ENCODE data around the gene MSRB3. TPM values are rescaled to one million over a fixed set of nuclear protein-coding genes. Genes with fewer than 3 reads are reported as not detected.
A peak's percentile ranks its signal among the peaks of the same experiment; 100 is the strongest.

The MSRB3 gene
- polyA plus RNA-seq, 1 donor (not counting 4 experiments of a cell fraction or from before 2014, with no cell fraction given), result 12.3 TPM

DNA sequence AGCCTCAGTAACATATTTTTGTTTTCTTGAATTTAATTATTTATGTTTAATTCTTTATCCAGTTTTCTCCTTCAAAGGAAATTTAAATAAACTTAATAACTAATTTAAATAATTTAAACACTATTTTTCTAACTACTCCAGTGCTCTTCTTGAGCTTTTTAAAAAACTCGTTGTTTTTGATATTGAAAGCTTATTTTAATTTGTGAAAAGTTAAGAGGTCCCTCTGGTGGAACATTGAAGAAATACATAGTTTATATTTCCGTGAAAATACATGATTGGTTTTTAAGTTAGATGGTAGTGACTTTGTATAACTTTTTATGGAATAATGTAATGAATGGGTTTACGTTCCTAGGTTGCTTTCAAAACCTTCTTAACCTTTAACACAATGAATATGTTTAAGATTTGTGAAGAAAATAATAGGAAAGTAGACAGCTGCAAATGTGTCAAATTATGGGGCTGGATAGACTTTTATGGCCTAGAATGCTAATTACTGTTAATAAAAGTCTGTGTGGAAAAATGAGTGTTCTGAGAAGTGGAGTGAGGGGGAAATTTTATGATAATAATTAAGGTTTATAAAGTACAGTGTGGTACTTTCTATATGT, 45.9 kb upstream of the MSRB3 start:
- Histone ChIP-seq H3K79me2 (ENCODE audit: control insufficient read depth, insufficient read depth, low read length) (peaks cover 10% of the 10 kb centered on the region), H3K9me3 (ENCODE audit: control insufficient read depth, low read depth, low read length) (no peaks in the 10 kb centered on the region), H3K4me1 (ENCODE audit: control insufficient read depth, extremely low read depth, insufficient read depth, low read length) (peaks cover 3% of the 10 kb centered on the region), H4K20me1 (ENCODE audit: control insufficient read depth, extremely low read depth, insufficient read depth, low read length) (no peaks in the 10 kb centered on the region), H3K9ac (ENCODE audit: control insufficient read depth, extremely low read depth, insufficient read depth, low read length) (no peak overlapping the region), H3K36me3 (ENCODE audit: control insufficient read depth in 2 of 2, extremely low read depth in 1 of 2, insufficient read depth in 2 of 2, low read length in 2 of 2) (no peaks in the 10 kb centered on the region), H2AFZ (ENCODE audit: control insufficient read depth, low read length) (no peak overlapping the region), H3K27me3 (ENCODE audit: control insufficient read depth, extremely low read depth, insufficient read depth, low read length) (no peaks in the 10 kb centered on the region), H3K9me1 (ENCODE audit: control insufficient read depth, extremely low read depth, insufficient read depth, low read length) (no peaks in the 10 kb centered on the region), H3K27ac (ENCODE audit: control insufficient read depth, insufficient read depth, low read length) (no peak overlapping the region), H3K4me3 (ENCODE audit: control insufficient read depth in 2 of 3, extremely low read depth in 1 of 3, insufficient read depth in 2 of 3, low read depth in 1 of 3, low read length in 3 of 3) (no peak overlapping the region), H3K4me2 (ENCODE audit: control insufficient read depth, extremely low read depth, insufficient read depth, low read depth, low read length) (no peak overlapping the region)
- TF ChIP-seq, protein P1, sequence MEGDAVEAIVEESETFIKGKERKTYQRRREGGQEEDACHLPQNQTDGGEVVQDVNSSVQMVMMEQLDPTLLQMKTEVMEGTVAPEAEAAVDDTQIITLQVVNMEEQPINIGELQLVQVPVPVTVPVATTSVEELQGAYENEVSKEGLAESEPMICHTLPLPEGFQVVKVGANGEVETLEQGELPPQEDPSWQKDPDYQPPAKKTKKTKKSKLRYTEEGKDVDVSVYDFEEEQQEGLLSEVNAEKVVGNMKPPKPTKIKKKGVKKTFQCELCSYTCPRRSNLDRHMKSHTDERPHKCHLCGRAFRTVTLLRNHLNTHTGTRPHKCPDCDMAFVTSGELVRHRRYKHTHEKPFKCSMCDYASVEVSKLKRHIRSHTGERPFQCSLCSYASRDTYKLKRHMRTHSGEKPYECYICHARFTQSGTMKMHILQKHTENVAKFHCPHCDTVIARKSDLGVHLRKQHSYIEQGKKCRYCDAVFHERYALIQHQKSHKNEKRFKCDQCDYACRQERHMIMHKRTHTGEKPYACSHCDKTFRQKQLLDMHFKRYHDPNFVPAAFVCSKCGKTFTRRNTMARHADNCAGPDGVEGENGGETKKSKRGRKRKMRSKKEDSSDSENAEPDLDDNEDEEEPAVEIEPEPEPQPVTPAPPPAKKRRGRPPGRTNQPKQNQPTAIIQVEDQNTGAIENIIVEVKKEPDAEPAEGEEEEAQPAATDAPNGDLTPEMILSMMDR (optimal IDR thresholded peaks at IDR 0.05 in 1 of 3, IDR thresholded peaks at IDR 0.05 in 1 of 3, conservative IDR thresholded peaks at IDR 0.05 in 1 of 3; ENCODE audit: extremely low read depth in 1 of 3, insufficient read depth in 2 of 3, low read length in 3 of 3), result peak in 1 of 3 experiments; percentile 12
- no peak for TF ChIP-seq EZH2 (IDR thresholded peaks at IDR 0.05; ENCODE audit: low read length)
- DNase-seq (ENCODE audit: low read depth, low spot score), result no peak
- dilution Hi-C loops (cut with MboI; ENCODE audit: extremely low pct_ligation_motif_present, low sequenced_read_pairs), result no loop called here
- FAIRE-seq, result no peak

DNA sequence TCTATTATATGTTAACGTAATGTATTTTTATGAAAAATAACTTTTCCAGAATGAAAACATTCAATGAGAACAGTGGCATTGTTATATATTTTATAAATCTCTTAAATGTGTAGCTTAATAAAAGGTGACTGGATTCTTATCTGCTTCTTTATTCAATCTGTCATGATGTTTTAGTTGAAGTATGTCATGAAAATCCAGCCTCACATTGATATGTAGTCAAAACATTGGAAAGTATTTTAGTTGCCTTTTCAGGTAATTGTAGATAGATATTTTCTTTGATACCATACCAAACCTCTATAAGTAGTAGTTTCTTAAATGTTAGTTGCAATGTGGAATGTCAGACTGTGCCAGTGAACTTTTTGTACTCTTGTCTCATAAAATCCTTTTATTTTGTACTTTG, 41.3 kb upstream of the MSRB3 start:
- H3K27ac ChIP-seq (ENCODE audit: control insufficient read depth, insufficient read depth, low read length), result no peak overlapping the region
- peaks cover 0 to 2% of the 10 kb centered on the region in 2 experiments for H3K36me3 ChIP-seq (ENCODE audit: control insufficient read depth in 2 of 2, extremely low read depth in 1 of 2, insufficient read depth in 2 of 2, low read length in 2 of 2)
- no peaks in the 10 kb centered on the region for H3K9me1 ChIP-seq (ENCODE audit: control insufficient read depth, extremely low read depth, insufficient read depth, low read length)
- peaks cover 6% of the 10 kb centered on the region for H3K79me2 ChIP-seq (ENCODE audit: control insufficient read depth, insufficient read depth, low read length)
- H3K27me3 ChIP-seq (ENCODE audit: control insufficient read depth, extremely low read depth, insufficient read depth, low read length), result no peaks in the 10 kb centered on the region
- dilution Hi-C loops (cut with MboI; ENCODE audit: extremely low pct_ligation_motif_present, low sequenced_read_pairs), result no loop called here
- H2AFZ ChIP-seq (ENCODE audit: control insufficient read depth, low read length), result no peak overlapping the region
- no peak for FAIRE-seq
- no peak overlapping the region for H3K4me2 ChIP-seq (ENCODE audit: control insufficient read depth, extremely low read depth, insufficient read depth, low read depth, low read length)
- H4K20me1 ChIP-seq (ENCODE audit: control insufficient read depth, extremely low read depth, insufficient read depth, low read length), result no peaks in the 10 kb centered on the region
- TF ChIP-seq EZH2 (IDR thresholded peaks at IDR 0.05; ENCODE audit: low read length), result no peak
- TF ChIP-seq, protein P1 (optimal IDR thresholded peaks at IDR 0.05 in 1 of 3, IDR thresholded peaks at IDR 0.05 in 1 of 3, conservative IDR thresholded peaks at IDR 0.05 in 1 of 3; ENCODE audit: extremely low read depth in 1 of 3, insufficient read depth in 2 of 3, low read length in 3 of 3), result no peak
- no peak for DNase-seq (ENCODE audit: low read depth, low spot score)
- H3K9me3 ChIP-seq (ENCODE audit: control insufficient read depth, low read depth, low read length), result no peaks in the 10 kb centered on the region
- H3K4me3 ChIP-seq (ENCODE audit: control insufficient read depth in 2 of 3, extremely low read depth in 1 of 3, insufficient read depth in 2 of 3, low read depth in 1 of 3, low read length in 3 of 3), result no peak overlapping the region
- no peak overlapping the region for H3K9ac ChIP-seq (ENCODE audit: control insufficient read depth, extremely low read depth, insufficient read depth, low read length)
- H3K4me1 ChIP-seq (ENCODE audit: control insufficient read depth, extremely low read depth, insufficient read depth, low read length), result no peaks in the 10 kb centered on the region
